ENCODE measurements around the gene GATA1.
"Not testable (repeated sequence)": the region's sequence is repeated elsewhere in the genome, so short reads cannot be mapped to it uniquely, and the experiment has no call there.

GATA1 gene

GRCh38 chrX:48806081-48806480 lies 19.7 kb downstream of the GATA1 start:
- in situ Hi-C loops (cut with HindIII; ENCODE audit: low sequenced_read_pairs), result no loop called here

- in situ Hi-C loops (cut with HindIII; ENCODE audit: low sequenced_read_pairs), result no loop called here
Observed at GRCh38 chrX:48813644-48814043, 27.3 kb downstream of the GATA1 start.

GRCh38 chrX:48814722-48815121 lies 28.3 kb downstream of the GATA1 start:
- in situ Hi-C loops (cut with HindIII; ENCODE audit: low sequenced_read_pairs), result no loop called here

- in situ Hi-C loops (cut with HindIII; ENCODE audit: low sequenced_read_pairs), result no loop called here
Observed at GRCh38 chrX:48815266-48815665, 28.9 kb downstream of the GATA1 start.

- in situ Hi-C loops (cut with HindIII; ENCODE audit: low sequenced_read_pairs), result no loop called here
Observed at GRCh38 chrX:48816014-48816810, 29.8 kb downstream of the GATA1 start.

GRCh38 chrX:48818098-48818497 lies 31.7 kb downstream of the GATA1 start:
- in situ Hi-C loops (cut with HindIII; ENCODE audit: low sequenced_read_pairs), result no loop called here

- in situ Hi-C loops (cut with HindIII; ENCODE audit: low sequenced_read_pairs), result no loop called here
Observed at GRCh38 chrX:48818866-48819265, 32.5 kb downstream of the GATA1 start.

- in situ Hi-C loops (cut with HindIII; ENCODE audit: low sequenced_read_pairs), result not testable (repeated sequence)
Observed at GRCh38 chrX:48819394-48819793, 33.0 kb downstream of the GATA1 start.

GRCh38 chrX:48823053-48823452 lies 36.7 kb downstream of the GATA1 start:
- in situ Hi-C loops (cut with HindIII; ENCODE audit: low sequenced_read_pairs), result no loop called here

GRCh38 chrX:48824066-48824465 lies 37.7 kb downstream of the GATA1 start:
- in situ Hi-C loops (cut with HindIII; ENCODE audit: low sequenced_read_pairs), result no loop called here

- in situ Hi-C loops (cut with HindIII; ENCODE audit: low sequenced_read_pairs), result no loop called here
Observed at GRCh38 chrX:48826135-48826875, 39.9 kb downstream of the GATA1 start, which contains the start of gene ERAS. TSS of gene ERAS (plus strand) at chrX:48826513. CDS start at chrX:48829124, 2,611 bp downstream.

- in situ Hi-C loops (cut with HindIII; ENCODE audit: low sequenced_read_pairs), result no loop called here
Observed at GRCh38 chrX:48826876-48827653, 40.7 kb downstream of the GATA1 start.

GRCh38 chrX:48827654-48827968 lies 41.2 kb downstream of the GATA1 start:
- in situ Hi-C loops (cut with HindIII; ENCODE audit: low sequenced_read_pairs), result no loop called here

GRCh38 chrX:48829016-48829735 lies 42.8 kb downstream of the GATA1 start:
- in situ Hi-C loops (cut with HindIII; ENCODE audit: low sequenced_read_pairs), result no loop called here

GRCh38 chrX:48831136-48831908 lies 44.9 kb downstream of the GATA1 start:
- in situ Hi-C loops (cut with HindIII; ENCODE audit: low sequenced_read_pairs), result no loop called here

- in situ Hi-C loops (cut with HindIII; ENCODE audit: low sequenced_read_pairs), result no loop called here
Observed at GRCh38 chrX:48831909-48832291, 45.5 kb downstream of the GATA1 start.

GRCh38 chrX:48833542-48834138 lies 47.2 kb downstream of the GATA1 start:
- in situ Hi-C loops (cut with HindIII; ENCODE audit: low sequenced_read_pairs), result no loop called here

- in situ Hi-C loops (cut with HindIII; ENCODE audit: low sequenced_read_pairs), result no loop called here
Observed at GRCh38 chrX:48834383-48834709, 48.0 kb downstream of the GATA1 start.

- in situ Hi-C loops (cut with HindIII; ENCODE audit: low sequenced_read_pairs), result no loop called here
Observed at GRCh38 chrX:48835524-48836329, 49.3 kb downstream of the GATA1 start, which contains the start of gene PCSK1N. TSS of gene PCSK1N (minus strand) at chrX:48835610. CDS start at chrX:48835532, 78 bp downstream.

Measured in DLD1 (cell line).